ENCODE measurements around the gene UGT1A3.

UGT1A3 gene

GRCh38 chr2:233796254-233796653 is 67.4 kb downstream of the UGT1A3 start:
- DNase-seq (ENCODE audit: low spot score): no peak

- DNase-seq (ENCODE audit: low spot score): no peak
Observed at GRCh38 chr2:233798335-233799086, 69.7 kb downstream of the UGT1A3 start.

- DNase-seq (ENCODE audit: low spot score): no peak
Observed at GRCh38 chr2:233799087-233799665, 70.3 kb downstream of the UGT1A3 start.

- DNase-seq (ENCODE audit: low spot score): no peak
Observed at GRCh38 chr2:233799716-233800115, 70.9 kb downstream of the UGT1A3 start.

- no peak for DNase-seq (ENCODE audit: low spot score)
Observed at GRCh38 chr2:233800208-233800607, 71.4 kb downstream of the UGT1A3 start.

- DNase-seq (ENCODE audit: low spot score): no peak
Observed at GRCh38 chr2:233801357-233802131, 72.7 kb downstream of the UGT1A3 start.

GRCh38 chr2:233802132-233802815 is 73.4 kb downstream of the UGT1A3 start:
- DNase-seq (ENCODE audit: low spot score): no peak

- no peak for DNase-seq (ENCODE audit: low spot score)
Observed at GRCh38 chr2:233803292-233803911, 74.6 kb downstream of the UGT1A3 start.

- DNase-seq (ENCODE audit: low spot score): no peak
Observed at GRCh38 chr2:233803994-233804393, 75.2 kb downstream of the UGT1A3 start.

GRCh38 chr2:233807215-233807865 is 78.5 kb downstream of the UGT1A3 start:
- DNase-seq (ENCODE audit: low spot score): no peak

- DNase-seq (ENCODE audit: low spot score): no peak
Observed at GRCh38 chr2:233807966-233808935, 79.4 kb downstream of the UGT1A3 start.

GRCh38 chr2:233810385-233810784 is 81.5 kb downstream of the UGT1A3 start:
- no peak for DNase-seq (ENCODE audit: low spot score)

- no peak for DNase-seq (ENCODE audit: low spot score)
Observed at GRCh38 chr2:233811087-233811486, 82.2 kb downstream of the UGT1A3 start.

- DNase-seq (ENCODE audit: low spot score): no peak
Observed at GRCh38 chr2:233811732-233812131, 82.9 kb downstream of the UGT1A3 start.

GRCh38 chr2:233813236-233814055 is 84.6 kb downstream of the UGT1A3 start:
- DNase-seq (ENCODE audit: low spot score): no peak

- DNase-seq (ENCODE audit: low spot score): no peak
Observed at GRCh38 chr2:233814056-233814835, 85.4 kb downstream of the UGT1A3 start.

- no peak for DNase-seq (ENCODE audit: low spot score)
Observed at GRCh38 chr2:233815861-233816260, 87.0 kb downstream of the UGT1A3 start.

- no peak for DNase-seq (ENCODE audit: low spot score)
Observed at GRCh38 chr2:233816334-233816733, 87.5 kb downstream of the UGT1A3 start.

GRCh38 chr2:233816771-233817170 is 87.9 kb downstream of the UGT1A3 start:
- DNase-seq (ENCODE audit: low spot score): no peak

Data from AG08396 (cell line).